GM21390 (cell line): ENCODE measurements around the gene XBP1.
"Not testable (repeated sequence)": the region's sequence is repeated elsewhere in the genome, so short reads cannot be mapped to it uniquely, and the experiment has no call there.

Experiments used
- ATAC-seq: cut with Tn5 transposase; IDR thresholded peaks from one replicate; pipeline ENCODE4 v1.9.1; 2021; ENCODE audit not compliant: unreplicated experiment

The XBP1 gene

DNA sequence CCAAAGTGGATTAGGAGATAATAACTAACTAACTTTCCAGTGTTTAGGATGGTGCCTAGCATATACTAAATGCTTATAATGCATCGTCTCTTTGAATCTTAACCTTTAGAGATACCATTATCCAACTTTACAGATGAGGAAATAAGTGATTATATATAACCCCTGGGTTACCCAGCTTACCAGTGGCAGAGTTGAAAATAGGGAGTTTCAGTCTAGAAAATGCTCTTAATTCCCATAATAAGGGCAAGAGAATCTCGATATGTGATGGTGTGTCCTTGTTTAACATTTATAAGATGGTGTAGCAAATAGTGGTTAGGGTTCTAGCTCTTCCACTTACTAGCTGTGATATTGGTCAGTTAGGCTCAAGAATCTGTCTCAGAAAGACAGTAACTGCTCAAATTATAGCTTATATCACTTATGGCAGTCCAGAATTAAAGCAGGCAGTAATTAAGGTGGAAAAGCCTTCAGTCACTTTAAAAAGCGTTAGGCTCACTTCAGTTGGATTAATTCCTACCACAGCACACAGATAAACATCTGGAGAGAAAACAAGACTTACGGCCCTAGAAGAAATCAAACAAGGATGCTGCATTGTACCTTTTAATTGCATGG is 6.3 kb downstream of the XBP1 start:
- ATAC-seq, result no peak

DNA sequence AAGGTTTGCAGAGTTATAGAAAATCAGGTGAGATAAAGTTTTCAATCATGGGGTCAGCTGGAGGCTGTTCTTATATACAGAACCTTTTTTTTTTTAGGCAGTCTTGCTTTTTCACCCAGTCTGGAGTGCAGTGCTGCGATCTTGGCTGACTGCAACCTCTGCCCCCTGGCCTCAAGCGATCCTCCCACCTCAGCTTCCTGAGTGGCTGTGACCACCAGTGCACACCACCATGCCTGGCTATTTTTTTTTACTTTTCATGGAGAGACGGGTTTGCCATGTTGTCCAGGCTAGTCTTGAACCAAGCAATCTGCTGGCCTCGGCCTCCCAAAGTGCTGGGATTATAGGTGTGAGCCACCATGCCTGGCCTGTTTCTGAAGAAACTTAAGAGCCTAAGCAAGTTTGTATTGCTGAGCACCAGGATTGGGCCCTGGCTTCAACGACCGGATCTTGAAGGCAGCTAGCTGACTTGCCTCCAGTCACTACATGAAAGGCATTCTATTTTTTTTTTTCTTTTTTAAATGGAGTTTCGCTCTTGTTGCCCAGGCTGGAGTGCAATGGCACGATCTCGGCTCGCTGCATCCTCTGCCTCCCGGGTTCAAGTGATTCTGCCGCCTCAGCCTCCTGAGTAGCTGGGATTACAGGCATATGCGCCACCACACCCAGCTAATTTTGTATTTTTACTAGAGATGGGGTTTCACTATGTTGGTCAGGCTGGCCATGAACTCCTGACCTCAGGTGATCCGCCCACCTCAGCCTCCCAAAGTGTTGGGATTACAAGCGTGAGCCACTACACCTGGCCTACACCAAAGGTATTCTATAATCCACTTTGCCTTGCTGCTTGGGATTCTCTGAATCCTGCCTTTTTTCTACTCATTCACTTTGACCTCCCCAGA is 7.6 kb downstream of the XBP1 start:
- peak; percentile 27 for ATAC-seq

DNA sequence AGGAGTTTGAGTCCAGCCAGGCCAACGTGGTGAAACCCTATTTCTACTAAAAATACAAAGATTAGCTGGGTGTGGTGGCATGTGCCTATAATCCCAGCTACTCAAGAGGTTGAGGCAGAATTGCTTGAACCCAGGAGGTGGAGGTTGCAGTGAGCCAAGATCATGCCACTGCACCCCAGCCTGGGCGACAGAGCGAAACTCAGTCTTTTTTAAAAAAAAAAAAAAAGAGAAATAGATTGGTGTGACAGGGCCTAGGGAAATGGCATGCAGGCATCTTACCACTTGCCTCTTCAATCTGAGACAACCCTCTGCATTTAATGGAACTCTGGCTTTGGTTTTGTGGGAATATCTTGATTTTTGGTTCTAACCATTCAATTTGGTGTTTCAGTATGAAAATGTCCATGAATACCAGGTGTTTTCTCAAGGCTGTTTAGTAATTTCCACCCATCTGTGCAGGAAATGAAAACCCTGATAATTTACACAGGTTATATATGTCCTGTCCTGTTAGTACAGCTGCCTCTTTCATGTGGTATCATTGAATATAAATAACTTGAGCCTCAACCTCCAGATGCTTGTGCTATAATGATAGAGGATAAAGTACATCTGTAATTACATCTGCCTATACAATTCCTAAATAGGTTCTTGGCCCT is 8.4 kb downstream of the XBP1 start:
- peak; percentile 66 for ATAC-seq

DNA sequence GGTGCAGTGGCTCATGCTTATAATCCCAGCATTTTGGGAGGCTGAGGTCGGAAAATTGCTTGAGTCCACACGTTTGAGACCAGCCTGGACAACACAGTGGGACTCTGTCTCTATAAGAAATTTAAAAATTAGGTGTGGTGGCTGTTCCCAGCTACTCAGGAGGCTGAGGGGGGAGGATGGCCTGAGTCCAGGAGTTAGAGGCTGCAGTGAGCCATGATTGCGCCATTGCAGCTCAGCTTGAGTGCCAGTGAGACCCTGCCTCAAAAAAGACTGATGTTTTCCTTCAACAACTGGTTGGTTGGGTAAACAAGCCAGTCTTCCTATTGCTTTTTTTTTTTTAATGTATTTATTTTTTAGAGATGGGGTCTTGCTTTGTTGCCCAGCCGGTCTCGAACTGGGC is 9.2 kb downstream of the XBP1 start:
- ATAC-seq, result no peak

DNA sequence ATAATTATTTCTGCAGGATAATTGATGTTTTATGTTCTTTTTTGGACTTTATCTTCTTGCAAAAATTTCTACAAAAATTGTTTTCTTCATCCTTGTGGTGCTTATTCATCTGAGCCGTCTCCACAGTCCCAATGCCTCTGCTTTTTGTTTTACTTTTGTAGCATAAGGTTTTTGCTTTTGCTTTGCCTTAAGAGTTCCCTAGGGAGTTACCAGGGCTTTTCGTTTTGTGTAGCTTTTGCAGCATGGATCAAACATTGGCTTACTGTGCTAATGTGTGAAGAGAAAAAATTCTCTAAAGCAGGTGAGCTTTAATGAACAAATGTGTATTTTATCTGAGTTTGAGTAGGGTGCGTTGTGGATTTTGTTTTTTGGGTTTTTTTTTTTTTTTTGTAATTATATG is 11.8 kb downstream of the XBP1 start:
- no peak for ATAC-seq

DNA sequence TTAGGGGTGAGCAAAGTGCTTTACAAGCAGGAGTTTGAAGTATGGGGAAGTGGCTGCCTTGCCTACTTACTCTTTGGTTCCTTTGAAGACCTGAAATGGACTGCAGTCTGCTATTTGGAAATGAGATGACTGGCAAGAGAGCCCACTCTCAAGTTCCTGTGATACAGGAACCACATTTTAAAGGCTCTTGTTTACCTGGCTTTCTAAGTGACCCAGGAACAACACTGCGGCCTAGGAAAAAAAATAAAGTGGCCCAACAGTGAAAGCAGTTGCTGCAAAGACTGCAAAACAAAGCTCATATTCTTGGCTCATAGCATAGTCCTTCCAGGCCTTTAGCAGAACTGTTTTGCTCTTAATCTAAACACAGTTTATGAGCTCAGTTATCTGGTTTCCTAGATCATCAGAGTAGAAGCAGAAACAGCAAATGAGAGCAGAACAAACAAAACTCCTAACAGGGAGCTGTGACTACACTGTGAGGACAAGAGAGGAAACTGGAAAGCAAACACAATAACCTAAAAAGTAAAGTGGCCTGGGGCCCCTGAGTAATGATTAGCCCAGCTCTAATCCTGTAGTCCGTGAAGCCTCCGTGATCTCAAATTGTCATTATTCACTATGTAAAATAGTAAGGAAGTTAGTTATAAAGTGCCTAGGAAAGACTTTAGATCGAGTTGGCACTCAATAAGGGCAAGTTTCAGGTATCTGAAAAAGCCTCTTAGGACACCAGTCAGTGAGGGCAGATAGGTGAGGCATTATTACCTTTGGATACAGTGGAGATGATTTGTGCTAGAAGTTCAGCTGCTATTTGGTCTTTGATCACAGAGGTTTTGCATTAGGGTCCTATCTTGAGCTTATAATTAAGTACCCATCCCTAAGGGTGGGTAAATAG is 16.3 kb downstream of the XBP1 start:
- no peak for ATAC-seq

DNA sequence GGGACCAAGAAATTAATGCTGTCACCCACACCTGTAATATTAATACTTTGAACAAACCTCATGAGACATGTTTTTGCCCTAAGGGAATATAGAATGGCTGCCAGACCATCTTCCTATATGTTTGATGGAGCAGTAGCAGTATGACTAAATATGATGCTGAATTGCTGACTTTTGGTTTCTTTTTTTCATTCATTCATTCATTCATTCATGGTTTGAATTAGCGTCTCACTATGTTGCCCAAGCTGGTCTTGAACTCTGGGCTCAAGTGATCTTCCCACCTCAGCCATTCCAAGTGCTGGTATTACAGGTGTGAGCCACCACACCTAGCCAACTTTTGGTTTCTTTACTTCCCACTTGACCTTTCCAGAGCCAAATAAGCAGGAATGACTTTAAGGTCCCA is 20.1 kb downstream of the XBP1 start:
- ATAC-seq, result no peak

DNA sequence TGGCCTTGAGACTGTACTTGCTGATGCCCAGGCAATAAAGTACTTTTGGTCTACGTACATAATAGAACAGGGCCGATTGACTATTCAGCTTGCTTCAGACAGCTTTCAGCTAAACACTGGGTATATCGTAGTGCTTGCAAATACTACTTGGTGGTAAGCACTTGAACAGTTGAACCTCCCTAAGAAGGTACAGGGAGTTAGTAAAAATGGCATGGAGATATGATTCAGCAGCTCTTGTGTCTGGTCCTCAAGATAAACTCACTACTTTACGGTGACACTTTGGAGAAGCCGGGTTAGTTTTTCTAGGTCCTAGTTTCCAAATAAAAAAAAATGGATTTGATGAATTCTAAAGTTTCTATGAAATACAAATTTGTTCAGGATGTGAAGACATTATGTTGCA is 20.5 kb downstream of the XBP1 start:
- ATAC-seq, result no peak

DNA sequence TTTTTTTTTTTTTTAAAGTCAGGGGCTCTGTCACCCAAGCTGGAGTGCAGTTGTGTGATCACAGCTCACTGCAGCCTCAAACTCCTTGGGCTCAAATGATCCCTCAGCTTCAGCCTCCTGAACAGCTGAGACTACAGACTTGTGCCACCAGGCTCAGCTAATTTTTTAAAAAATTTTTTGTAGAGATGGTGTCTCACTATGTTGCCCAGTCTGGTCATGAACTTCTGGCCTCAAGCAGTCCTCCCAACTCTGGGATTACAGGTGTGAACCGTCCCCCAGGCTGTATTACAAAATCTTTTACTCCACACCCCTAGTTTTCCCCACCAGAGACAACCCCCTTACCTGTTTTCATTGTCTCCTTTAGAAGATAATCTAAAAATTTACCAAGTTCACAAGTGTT is 26.0 kb downstream of the XBP1 start:
- no peak for ATAC-seq

DNA sequence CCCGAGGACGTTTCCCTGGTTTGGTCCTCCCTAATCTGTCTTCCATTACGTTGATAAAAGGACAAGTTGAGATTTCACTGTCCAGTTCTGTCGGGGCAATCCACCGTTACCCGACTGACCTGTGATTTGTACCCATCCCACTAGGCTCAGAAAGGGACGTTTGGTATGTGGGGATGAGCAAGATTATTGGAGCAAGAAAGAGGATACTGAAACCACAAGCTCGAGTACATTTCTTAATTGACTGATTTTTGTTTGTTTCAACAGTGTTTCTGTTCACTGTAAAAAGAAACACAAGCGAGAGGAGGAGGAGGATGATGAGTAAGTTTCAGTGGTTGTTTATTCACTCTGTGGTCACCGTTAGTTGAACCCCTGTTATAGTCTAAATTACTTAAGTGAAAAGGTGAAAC is 26.9 kb downstream of the XBP1 start:
- peak; percentile 42 for ATAC-seq

DNA sequence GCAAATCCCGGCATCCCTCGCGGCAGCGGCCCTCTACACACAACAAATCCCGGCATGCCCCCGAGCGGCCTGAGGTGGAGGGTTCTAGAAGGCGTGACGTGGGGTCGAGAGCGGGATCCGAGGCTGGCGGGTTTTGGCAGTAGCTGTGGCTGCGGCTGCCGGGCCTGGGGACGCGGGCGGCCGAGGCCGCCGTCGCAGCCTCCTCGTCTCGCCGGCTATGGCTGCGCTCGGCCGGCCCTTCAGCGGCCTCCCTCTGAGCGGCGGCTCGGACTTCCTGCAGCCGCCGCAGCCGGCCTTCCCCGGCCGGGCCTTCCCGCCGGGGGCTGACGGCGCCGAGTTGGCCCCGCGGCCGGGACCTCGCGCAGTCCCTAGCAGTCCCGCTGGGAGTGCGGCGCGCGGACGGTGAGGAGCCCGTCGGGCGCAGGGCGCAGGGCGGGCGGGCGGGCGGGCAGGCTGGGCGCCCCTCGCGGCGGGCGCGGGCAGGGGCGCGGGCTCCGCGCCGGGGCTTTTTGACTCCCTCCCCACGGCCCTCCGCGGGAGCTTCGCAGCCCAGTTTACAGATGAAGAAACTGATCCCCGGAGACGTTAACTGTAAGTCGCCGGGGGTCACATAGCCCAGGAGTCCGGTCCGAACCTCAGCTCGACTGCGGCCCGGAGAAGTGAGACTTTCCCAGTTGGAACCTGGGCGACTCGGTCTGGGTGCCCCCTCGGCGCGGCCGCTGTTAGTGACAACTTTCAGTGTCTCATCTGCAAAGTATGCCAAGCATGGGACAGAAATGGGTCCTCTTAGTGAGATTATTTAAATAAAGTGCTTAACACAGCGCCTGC is 27.5 kb downstream of the XBP1 start, which contains the start of gene CCDC117:
Gene CCDC117 (plus strand): TSS at position 63 of the 828 bp plus-strand sequence. CDS start 155 bp downstream, at position 218.
- ATAC-seq, result peak; percentile 88

DNA sequence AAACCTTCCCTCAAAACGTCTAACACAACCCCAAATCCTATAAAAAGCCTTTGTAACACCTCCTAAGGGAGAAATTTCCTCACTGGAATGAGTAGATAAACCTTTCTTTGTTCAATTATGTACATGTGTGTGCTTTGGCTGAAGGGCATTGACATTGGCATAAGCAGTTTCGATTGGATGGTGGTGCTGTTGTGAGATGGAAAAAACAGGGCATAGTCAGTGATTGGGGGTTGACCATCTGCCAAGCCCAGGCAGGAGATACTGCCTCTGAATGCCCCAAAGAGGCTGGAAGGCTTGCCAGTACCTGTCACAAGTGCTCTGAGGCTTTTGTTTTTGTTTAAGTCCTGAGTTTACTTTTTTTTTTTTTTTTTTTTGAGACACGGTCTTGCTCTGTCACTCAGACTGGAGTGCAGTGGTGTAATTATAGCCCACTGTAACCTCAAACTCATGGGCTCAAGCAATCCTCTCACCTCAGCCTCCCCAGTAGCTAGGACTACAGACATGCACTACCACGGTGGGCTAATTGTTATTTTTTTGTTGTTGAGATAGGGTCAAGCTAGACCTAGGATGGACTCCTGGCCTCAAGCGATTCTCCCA is 29.1 kb downstream of the XBP1 start:
- ATAC-seq, result no peak

DNA sequence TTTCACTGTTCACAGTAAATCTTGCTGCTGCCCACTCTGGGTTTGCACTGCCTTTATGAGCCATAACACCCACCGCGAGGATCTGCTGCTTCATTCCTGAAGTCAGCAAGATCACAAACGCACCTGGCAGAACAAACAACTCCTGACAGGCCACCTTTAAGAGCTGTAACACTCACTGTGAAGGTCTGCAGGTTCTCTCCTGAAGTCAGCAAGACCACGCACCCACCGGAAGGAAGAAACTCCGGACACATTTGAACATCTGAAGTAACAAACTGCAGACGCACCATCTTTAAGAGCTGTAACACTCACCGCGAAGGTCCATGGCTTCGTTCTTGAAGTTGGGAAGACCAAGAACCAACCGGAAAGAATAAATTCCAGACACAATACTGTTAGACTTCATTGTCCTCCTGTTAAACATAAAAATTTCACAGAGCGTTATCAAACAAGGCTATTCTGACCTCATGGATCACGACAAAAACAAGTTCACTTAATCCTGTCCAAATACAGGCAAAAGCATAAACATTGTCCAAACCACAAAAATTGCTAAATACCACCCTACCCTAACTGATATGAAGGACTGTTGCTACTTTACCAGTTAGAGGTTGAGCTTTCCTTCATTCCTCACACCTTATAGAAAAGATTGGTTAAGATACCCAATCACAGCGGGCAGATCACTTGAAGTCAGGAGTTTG is 30.8 kb downstream of the XBP1 start:
- no peak for ATAC-seq

DNA sequence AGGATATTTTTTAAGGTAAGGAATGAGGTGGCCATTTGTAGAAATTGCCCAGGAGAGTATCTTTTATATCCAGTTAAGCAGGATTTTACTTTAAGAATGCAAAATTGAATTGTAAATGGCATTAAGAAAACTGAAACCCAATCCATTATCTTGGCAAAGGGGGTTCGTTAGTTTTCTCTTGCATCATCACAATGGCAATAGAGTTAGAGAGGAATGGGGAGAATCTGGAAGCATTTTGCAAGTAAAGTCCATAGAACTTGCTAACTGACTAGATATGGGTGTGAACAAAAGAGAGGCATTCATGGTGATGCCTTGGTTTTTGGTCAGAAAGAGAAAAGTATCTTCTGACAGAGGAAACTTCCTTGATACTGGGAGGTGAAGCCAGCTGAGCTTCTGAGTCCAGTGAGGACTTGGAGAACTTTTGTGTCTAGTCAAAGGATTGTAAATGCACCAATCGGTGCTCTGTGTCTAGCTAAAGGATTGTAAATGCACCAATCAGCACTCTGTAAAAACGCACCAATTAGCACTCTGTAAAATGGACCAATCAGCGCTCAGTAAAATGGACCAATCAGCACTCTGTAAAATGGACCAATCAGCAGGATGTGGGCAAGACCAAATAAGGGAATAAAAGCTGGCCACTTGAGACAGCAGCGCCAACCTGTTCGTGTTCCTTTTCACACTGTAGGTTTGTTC is 31.5 kb downstream of the XBP1 start:
- no peak for ATAC-seq

DNA sequence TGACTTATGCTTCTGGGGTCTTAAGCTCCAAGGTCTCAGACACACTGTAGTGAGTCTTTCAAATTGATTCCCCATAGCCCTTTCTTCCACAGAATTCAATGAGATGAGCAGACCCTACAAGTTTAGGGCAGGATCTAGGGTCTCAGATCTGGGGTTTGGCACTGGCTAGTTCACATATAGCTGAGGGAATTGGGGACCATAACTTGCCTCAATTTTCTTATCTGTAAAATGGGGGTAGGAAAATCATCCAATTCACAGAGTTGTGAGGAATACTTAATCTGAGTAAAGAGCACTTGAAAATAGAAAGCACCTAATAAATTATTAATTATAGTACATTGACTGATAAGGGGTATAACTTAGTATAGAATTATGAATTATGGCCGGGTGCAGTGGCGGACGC is 33.7 kb downstream of the XBP1 start:
- ATAC-seq, result no peak

DNA sequence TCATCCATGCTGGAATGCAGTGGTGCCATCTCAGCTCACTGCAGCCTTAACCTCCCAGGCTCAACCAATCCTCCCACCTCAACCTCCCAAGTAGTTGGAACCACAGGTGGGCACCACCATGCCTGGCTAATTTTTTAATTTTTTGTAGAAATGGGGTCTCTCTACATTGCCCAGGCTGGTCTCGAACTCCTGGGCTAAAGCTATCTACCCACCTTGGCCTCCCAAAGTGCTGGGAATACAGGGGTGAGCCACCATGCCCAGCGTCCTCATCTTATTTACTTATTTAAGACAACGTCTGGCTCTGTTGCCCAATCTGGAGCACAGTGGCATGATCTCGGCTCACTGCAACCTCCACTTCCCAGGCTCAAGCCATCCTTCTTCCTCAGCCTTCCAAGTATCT is 38.4 kb downstream of the XBP1 start:
- not testable (repeated sequence) for ATAC-seq

DNA sequence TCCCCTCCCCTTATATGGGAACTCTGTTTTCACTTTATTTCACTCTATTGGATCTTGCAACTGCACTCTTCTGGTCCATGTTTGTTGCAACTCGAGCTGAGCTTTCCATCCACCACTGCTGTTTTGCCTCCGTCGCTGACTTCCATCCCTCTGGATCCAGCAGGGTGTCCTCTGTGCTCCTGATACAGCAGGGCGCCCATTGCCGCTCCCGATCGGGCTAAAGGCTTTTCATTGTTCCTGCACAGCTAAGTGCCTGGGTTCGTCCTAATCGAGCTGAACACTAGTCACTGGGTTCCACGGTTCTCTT is 39.0 kb downstream of the XBP1 start:
- no peak for ATAC-seq

DNA sequence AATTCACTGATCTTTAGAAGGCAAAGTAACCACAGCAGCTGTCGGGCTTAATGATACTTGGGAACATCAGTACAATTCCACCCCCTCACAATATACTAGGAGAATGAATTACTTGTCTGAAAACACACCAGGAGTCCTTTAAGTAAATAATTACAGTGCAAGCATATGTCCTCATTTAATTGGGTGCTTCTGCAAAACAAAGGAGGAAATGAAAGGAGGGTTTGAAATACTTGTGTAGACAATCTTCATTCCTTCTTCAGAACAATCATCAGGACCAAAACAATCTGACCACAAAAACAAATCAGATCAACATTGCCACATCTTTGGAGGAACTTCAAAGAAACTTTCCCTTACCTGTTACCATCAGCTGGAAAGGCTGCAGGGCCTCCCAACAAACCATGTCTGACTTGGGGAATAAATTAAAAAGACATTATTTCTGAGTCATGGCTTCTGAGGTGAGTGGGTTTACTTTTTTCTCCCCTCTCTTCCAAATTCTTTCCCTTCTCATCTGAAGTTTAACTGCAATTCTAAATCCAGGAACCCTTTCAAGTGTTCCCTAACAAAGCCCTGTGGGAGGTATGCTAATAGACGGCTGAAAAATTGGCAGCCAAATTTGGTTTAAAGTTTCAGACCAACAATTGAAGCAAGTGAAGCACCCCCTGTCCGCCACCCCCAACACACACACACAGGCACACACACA is 40.4 kb downstream of the XBP1 start:
- no peak for ATAC-seq
